Chondrocyte (in vitro differentiated cells): ENCODE results near the gene COL4A4. TPM values are rescaled to one million over a fixed set of nuclear protein-coding genes. Genes with fewer than 3 reads are reported as not detected.

Source experiments
- DNase-seq: peaks from one replicate; pipeline ENCODE4 v3.0.0; 2021; ENCODE audit warnings: mixed read lengths, low spot score
- H3K27ac Mint-ChIP-seq: one replicate; pipeline ENCODE4 v1.8.0; 2021; ENCODE audit warnings: mild to moderate bottlenecking, moderate library complexity, mixed read lengths; ENCODE audit not compliant: unreplicated experiment
- H3K27me3 Mint-ChIP-seq: 2 replicates; pipeline ENCODE4 v1.8.0; 2021; ENCODE audit warnings: low read depth, mixed read lengths
- H3K36me3 Mint-ChIP-seq: 2 replicates; pipeline ENCODE4 v1.8.0; 2021; ENCODE audit warnings: low read depth, mixed read lengths
- H3K4me1 Mint-ChIP-seq: 2 replicates; pipeline ENCODE4 v1.8.0; 2021; ENCODE audit warnings: low read depth, mild to moderate bottlenecking, mixed read lengths
- H3K4me3 Mint-ChIP-seq: one replicate; pipeline ENCODE4 v1.8.0; 2021; ENCODE audit warnings: mild to moderate bottlenecking, moderate library complexity, mixed read lengths; ENCODE audit not compliant: unreplicated experiment
- H3K9me3 Mint-ChIP-seq: 2 replicates; pipeline ENCODE4 v1.8.0; 2021; ENCODE audit warnings: low read depth, mixed read lengths
- total RNA-seq: library from RNA; stranded (reverse); gene quantifications from 3 replicates; pipeline ENCODE4 v1.2.1, GENCODE V29; 2021
- TF ChIP-seq, protein P1 (sequence below): fragments of 200-600 bp; sonication (generic); IDR thresholded peaks from 2 replicates; pipeline ENCODE4 v1.5.0; 2021; ENCODE audit warnings: antibody characterized with exemption, mild to moderate bottlenecking, moderate library complexity

COL4A4 gene
- total RNA-seq, 1 donor from 2014 or later: 7.3 TPM

DNA sequence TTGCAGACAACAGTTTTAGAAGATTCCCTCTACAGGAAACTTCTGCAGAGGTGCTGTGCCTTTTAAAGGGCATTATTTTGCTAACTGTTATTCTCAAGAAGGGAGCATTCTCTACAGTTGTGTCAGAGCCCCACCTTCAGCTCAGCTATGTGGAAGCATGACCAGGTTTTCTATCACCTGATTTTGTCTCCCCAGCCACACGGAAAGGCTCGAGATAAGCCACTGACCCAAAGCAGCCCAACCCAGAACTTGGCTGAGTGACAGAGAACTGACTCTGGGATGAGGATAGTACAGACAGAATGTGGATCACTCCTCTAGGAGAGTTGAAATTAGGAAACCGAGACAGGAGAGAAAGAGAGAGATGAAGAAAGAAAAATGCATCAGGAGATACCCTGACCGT lies 10.7 kb downstream of the COL4A4 start:
- no peaks in the 10 kb centered on the region for H3K27me3 Mint-ChIP-seq
- no peaks in the 10 kb centered on the region for H3K36me3 Mint-ChIP-seq
- peaks cover 22% of the 10 kb centered on the region for H3K4me1 Mint-ChIP-seq
- TF ChIP-seq, protein P1, sequence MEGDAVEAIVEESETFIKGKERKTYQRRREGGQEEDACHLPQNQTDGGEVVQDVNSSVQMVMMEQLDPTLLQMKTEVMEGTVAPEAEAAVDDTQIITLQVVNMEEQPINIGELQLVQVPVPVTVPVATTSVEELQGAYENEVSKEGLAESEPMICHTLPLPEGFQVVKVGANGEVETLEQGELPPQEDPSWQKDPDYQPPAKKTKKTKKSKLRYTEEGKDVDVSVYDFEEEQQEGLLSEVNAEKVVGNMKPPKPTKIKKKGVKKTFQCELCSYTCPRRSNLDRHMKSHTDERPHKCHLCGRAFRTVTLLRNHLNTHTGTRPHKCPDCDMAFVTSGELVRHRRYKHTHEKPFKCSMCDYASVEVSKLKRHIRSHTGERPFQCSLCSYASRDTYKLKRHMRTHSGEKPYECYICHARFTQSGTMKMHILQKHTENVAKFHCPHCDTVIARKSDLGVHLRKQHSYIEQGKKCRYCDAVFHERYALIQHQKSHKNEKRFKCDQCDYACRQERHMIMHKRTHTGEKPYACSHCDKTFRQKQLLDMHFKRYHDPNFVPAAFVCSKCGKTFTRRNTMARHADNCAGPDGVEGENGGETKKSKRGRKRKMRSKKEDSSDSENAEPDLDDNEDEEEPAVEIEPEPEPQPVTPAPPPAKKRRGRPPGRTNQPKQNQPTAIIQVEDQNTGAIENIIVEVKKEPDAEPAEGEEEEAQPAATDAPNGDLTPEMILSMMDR: no peak
- no peak for DNase-seq
- no peaks in the 10 kb centered on the region for H3K9me3 Mint-ChIP-seq
- H3K4me3 Mint-ChIP-seq: no peak overlapping the region
- H3K27ac Mint-ChIP-seq: no peak overlapping the region

DNA sequence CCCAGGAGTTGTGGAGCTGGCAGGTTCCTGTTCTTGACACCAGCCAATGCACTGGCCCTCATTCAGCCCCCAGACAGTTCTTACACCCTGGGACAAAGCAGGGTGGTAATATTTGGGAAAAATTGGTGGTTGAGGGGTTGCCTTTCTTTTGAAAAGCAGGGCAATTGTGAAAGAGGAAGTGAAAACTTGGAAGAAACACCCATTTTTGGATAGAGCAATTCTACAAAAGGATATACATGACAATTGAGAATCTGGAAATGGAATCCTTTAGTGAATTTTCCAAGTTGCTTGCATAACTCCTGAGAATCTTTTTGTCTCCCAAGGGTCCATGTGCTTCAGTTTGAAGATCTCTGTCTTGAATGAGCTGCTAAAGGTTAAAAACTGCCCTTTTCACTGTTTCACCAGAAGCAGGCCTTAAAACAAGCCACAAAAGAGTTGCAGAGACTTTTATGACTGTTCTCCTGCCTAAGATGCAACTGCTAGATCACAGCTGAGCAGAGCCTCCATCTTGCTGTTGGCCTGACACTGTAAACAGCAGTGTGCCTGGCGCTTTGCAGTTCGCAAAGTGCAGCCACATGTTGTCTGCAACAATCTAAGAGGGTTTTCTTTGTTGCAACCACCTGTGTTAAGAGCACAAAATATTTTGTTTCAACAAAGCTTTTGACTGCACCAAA lies 11.8 kb downstream of the COL4A4 start:
- no peak overlapping the region for H3K27ac Mint-ChIP-seq
- no peaks in the 10 kb centered on the region for H3K27me3 Mint-ChIP-seq
- H3K36me3 Mint-ChIP-seq: no peaks in the 10 kb centered on the region
- TF ChIP-seq, protein P1: no peak
- DNase-seq: no peak
- H3K9me3 Mint-ChIP-seq: peaks cover 2% of the 10 kb centered on the region
- H3K4me1 Mint-ChIP-seq: peaks cover 22% of the 10 kb centered on the region
- no peak overlapping the region for H3K4me3 Mint-ChIP-seq

DNA sequence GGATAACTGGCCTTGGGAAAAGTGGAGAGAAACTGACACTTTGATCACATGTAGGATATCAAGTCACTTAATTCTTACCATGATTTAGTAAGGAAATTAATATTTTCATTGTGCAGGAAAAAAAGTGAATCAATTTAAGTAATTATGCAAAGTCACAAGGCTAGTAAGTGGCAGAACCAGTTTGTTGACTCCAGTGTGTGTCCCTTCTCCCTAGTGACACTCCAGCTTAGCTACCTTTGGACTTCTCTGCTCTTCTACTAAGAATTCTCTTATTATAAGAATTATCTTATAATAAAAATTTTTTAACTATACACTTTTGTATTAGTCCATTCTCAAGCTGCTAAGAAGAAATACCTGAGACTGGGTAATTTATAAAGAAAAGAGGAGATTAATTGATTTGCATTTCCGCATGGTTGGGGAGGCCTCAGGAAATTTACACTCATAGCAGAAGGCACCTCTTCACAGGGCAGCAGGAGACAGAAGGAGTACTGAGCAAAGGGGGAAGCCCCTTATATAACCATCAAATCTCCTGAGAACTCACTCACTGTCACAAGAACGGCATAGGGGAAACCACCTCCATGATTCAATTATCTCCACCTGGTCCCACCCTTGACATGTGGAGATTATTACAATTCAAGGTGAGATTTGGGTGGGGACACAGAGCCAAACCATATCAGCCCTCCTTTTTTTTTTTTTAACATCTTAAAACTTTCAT lies 13.6 kb downstream of the COL4A4 start:
- Mint-ChIP-seq H3K4me3 (no peak overlapping the region), H3K27me3 (no peaks in the 10 kb centered on the region), H3K36me3 (peaks cover 2% of the 10 kb centered on the region), H3K27ac (no peak overlapping the region), H3K9me3 (peaks cover 2% of the 10 kb centered on the region), H3K4me1 (peaks cover 20% of the 10 kb centered on the region)
- TF ChIP-seq, protein P1: no peak
- DNase-seq: no peak

DNA sequence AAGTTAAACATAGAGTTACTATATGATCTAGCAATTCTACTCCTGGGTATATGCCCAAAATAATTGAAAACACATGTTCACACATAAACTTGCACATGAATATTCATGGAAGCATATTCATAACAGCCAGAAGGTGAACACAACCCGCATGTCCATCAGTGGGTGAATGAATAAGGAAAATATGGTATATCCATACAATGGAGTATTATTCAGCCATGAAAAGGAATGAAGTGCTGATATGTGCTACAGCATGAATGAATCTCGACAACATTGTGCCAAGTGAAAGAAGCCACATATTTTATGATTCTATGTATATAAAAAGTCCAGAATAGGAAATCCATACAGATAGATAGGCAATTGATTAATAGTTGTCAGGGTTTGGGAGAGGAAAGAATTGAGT lies 15.9 kb downstream of the COL4A4 start:
- no peak for DNase-seq
- no peak overlapping the region for H3K27ac Mint-ChIP-seq
- no peaks in the 10 kb centered on the region for H3K4me1 Mint-ChIP-seq
- H3K27me3 Mint-ChIP-seq: no peaks in the 10 kb centered on the region
- H3K4me3 Mint-ChIP-seq: no peak overlapping the region
- peaks cover 2% of the 10 kb centered on the region for H3K36me3 Mint-ChIP-seq
- TF ChIP-seq, protein P1: no peak
- H3K9me3 Mint-ChIP-seq: peaks cover 2% of the 10 kb centered on the region

DNA sequence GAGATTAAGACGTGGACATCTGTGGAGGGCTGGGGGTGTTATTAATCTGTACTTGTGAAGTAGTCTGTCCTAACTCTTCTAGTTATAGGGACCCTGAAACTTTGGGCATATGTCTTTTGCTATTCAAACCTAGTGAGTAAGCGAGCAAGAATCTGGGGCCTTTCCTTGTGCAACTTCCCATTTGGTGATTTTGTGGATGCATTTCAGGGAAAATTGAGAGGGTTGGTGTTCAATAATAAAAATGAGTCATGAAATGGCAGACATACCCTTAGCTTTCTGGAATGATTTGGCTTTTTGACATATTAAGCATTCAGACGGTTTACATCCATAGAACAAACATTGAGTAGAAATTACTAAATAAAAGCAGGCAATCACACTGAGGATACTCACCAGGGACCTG lies 17.0 kb downstream of the COL4A4 start:
- Mint-ChIP-seq H3K9me3 (peaks cover 2% of the 10 kb centered on the region), H3K27ac (no peak overlapping the region), H3K4me1 (no peaks in the 10 kb centered on the region), H3K27me3 (no peaks in the 10 kb centered on the region), H3K4me3 (no peak overlapping the region), H3K36me3 (peaks cover 2% of the 10 kb centered on the region)
- DNase-seq: no peak
- TF ChIP-seq, protein P1: no peak
